HG02571 (cell line): ENCODE data around the gene NMT1.

Experiments used
- ATAC-seq: cut with Tn5 transposase; IDR thresholded peaks from one replicate; pipeline ENCODE4 v1.9.1; 2021; ENCODE audit warnings: mild to moderate bottlenecking, moderate library complexity; ENCODE audit not compliant: unreplicated experiment

Gene NMT1

DNA sequence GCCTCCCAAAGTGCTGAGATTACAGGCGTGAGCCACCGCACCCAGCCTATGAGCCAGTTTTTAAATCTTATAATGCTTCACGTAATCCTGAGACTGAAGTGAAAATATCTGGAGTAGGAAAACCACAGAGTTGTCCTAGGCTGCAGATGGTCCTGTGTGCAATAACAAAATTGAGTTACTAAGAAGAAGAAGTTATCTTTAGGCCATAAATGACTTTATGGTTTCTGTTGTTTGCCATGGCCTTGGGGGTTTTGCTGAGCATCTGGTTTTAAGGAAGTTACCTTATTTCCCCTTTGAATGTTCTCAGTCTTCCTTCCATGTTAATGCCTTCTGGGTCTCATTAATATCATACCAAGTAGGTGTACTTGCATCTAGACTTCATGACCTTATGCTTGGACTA, 16.5 kb downstream of the NMT1 start:
- ATAC-seq, result no peak

DNA sequence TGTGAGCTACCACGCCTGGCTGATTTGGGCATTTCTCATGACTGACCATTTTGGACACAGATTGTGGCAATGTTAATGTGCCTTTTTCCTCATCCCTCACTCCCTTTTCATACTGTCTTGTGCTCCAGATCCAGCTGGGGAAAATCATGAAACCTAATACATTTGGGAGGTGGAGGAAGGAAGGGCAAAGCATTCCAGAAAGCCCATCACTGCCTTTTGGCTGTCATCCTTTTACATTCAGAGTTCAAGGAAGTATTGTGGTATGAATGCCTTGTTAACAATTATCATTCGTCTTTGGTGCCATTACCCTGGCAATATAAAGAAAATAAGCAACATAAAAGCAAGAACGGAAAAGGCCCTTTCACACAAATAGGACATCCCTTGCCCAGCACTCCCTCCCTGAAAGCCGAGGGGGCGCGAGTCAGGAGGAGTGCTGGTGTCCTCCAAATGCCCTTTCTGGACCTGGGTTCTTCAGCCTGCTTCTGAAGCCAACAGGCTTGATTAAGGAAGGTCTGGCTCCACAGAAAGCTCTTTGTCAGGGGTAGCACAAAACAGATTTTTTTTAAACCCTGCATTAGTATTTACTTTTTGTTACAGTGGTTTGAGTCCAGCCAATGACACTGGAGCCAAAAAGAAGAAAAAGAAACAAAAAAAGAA, 20.1 kb downstream of the NMT1 start:
- no peak for ATAC-seq

DNA sequence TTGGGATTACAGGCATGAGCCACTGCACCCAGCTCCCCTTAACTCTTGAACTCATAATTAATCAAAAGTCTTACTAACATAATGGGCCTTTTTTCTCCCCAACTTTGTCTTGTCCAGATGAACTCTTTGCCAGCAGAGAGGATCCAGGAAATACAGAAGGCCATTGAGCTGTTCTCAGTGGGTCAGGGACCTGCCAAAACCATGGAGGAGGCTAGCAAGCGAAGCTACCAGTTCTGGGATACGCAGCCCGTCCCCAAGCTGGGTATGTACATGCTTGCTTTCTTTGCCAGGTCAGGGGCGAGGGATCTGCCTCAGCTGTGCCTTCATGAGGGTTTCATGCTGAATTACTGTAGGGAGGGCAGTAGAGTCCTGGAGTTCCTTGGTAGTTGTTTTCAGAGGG, 25.3 kb downstream of the NMT1 start:
- no peak for ATAC-seq

DNA sequence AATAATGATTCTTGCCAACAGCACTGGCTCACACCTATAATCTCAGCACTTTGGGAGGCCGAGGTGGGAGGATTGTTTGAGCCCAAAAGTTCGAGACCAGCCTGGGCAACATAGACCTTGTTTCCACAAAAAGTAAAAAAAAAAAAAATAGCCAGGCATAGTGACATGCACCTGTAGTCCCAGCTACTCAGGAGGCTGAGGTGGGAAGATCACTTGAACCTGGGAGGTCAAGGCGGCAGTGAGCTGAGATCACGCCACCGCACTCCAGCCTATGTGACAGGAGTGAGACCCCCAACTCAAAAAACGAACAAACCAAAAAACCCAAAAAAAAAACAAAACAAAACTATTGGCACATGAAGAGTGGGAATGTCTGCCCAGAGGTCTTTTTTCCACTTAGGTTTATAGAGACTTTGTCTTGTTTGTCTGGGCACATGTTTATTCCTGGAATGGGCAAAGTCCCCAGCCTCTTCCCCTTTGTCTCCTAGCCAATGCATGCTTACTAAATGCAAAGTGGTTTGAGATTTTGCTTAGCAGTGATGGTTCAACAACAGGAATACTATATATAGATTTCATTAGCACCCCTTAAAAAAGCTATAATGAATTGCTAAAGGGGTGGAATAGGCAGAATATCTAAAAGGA, 25.9 kb downstream of the NMT1 start:
- no peak for ATAC-seq

DNA sequence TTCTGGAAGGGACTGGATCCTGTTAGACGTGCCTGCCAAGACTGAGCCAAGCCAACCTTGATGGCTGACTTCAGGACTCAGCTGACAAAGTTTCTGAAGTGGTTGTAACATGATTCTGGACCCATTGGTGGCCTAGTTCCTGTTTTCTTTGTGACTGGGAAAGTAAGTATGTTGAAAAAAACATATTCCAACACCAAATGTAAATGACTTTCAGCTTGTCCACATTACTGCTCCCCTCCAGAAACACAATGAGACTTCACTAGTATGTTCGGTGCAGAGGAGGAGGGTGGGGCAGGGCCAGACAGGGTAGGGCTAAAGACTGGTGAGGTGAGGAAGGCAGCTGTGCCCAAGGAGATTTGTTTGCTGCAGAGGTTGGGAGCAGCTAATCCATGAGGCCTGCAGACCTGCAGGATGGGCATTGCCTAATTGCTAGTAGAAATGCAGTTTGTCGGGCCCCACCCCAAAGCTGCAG, 26.4 kb downstream of the NMT1 start:
- ATAC-seq, result no peak

DNA sequence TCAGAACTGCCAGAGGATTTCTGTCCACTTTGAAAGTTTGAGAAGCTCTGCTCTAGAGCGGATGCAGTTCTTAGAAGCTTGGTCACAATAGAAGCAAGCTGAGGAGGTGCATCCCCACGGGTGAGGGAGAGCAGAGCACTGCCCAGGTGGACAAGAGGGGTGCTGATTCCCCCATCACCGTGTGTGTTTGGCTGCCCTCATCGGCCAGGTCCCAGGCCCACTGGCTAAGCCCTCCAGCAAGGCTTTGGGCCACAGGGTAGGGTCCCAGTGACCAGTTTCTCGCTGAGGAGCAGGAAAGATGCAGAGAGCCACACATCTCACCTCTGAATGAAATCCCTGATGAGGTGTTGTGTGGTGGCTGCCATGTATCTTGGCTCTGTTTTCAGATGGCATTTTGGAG, 26.9 kb downstream of the NMT1 start:
- no peak for ATAC-seq

DNA sequence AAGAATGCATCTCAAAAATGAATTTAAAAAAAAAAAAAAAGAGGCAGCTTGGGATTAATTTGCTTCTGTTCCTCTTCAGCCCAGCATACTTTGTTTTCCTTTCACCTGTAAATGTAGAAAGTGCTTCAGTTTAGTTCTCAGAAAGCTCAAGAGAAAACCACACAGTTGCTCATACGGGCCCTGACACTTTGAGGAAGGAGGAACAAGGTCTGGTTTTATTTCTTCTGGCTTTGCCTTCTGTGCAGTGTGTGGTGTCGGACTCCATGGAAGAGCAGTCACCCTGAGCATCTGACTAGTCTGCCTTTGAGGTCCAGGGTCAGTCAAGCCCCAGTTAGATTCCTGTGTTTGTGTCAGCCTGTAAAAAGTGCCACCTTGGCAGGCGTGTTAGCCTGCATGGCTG, 27.6 kb downstream of the NMT1 start:
- ATAC-seq, result no peak

GRCh38 chr17:45090711-45091110, 29.6 kb downstream of the NMT1 start:
- no peak for ATAC-seq

GRCh38 chr17:45091778-45092425, 30.8 kb downstream of the NMT1 start:
- ATAC-seq, result no peak

DNA sequence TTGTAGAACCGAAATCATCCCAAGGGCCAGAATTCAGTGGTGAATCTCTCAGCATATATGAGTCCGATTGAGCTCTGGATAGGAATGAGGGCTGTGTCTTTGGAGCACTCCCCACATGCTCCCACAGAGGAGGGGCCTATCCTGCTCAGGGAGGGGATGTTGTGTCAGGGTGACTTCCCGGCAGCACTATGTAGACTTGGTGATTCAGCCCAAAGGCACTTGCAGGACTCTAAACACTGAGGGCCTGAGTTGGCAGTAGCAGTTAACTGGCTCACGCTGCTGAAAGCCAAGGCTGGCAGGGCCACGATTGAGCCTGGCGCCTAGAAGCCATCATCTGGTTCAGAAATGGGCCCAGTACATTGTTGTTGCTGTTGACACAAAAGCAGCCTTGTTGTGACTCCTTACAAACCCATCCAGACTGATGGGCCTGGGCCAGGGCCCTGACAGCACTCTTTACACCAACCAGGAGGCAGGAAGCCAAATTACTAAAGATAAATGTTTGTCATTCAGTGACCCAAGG, 31.9 kb downstream of the NMT1 start:
- ATAC-seq, result no peak

DNA sequence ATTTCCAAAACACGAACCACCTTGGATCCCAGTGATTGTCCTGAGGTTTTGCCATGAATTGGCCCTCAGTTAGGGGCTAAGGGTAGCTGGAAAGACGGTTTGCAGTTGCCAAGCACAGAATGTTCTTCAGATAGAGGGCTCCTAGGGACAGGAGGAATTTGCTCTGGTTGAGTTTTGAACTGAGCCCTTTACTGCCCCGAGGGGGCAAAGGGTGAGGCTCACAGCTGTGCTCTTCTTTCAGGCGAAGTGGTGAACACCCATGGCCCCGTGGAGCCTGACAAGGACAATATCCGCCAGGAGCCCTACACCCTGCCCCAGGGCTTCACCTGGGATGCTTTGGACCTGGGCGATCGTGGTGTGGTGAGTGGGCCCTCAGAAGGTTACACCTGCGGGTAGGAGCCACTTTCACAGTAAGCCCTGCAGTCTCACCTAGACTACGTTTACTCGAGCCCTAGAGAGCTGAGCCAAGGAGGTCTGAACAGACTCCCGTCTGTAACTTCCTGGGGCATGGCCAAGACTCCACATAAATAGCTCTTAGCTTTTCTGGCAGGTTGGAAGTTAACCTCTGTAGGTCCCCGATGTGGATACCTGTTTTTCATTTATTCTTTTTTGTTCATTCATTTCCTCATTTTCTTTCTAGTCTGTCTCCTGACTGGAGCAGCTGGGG, 32.5 kb downstream of the NMT1 start:
- ATAC-seq, result no peak

- no peak for ATAC-seq
Observed at GRCh38 chr17:45096141-45096540, 35.0 kb downstream of the NMT1 start.

DNA sequence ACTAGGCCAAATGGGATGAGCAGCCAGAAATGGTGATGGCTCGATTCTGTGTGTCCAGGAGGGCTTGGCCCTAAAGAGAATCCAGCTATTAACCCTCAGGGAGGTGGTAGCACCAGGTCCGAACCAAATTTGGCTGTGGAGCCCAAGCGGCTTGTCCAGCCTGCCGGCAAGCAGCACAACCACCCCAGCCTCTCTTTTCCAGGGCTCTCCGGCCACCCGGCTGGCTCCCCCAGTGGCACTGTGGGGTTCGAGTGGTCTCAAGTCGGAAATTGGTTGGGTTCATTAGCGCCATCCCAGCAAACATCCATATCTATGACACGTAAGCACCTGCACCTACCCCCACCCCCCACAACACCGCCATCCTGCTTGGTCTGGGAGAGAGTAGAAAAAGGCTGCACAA, 35.8 kb downstream of the NMT1 start:
- ATAC-seq, result no peak

GRCh38 chr17:45098081-45098868, 37.2 kb downstream of the NMT1 start:
- ATAC-seq, result no peak

DNA sequence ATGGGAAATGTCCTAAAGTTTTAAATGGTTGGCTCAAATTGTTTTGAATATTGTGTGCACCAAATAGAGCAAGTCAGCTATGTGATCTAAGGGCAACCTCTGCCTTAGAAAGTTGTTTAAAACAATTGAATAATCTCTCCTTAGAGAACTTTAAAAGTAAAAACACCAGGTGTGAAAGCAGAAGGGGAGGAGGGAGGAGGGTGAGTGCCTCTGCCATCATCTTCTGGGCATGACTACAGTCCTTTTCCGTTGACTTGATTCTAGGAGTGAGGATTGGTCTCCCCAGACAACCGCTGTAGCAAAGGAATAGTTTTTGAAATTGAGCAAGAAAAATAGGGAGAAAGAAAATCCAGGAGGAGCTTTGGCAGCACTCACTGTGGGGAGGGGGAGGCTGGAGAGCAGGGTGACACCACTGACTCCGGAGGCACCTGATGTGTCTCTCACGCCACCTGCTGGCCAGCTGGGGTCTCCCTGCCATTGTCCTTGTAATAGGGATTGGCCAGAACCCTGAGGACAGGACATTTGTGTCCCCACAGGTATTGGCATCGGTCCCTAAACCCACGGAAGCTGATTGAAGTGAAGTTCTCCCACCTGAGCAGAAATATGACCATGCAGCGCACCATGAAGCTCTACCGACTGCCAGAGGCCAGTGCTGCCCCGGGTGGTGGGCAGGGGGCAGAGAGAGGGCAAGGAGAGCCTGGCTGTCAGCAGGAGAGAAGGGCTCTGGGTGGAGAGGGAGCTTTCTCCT, 37.9 kb downstream of the NMT1 start:
- ATAC-seq, result no peak

GRCh38 chr17:45101546-45101882, 40.4 kb downstream of the NMT1 start:
- no peak for ATAC-seq

DNA sequence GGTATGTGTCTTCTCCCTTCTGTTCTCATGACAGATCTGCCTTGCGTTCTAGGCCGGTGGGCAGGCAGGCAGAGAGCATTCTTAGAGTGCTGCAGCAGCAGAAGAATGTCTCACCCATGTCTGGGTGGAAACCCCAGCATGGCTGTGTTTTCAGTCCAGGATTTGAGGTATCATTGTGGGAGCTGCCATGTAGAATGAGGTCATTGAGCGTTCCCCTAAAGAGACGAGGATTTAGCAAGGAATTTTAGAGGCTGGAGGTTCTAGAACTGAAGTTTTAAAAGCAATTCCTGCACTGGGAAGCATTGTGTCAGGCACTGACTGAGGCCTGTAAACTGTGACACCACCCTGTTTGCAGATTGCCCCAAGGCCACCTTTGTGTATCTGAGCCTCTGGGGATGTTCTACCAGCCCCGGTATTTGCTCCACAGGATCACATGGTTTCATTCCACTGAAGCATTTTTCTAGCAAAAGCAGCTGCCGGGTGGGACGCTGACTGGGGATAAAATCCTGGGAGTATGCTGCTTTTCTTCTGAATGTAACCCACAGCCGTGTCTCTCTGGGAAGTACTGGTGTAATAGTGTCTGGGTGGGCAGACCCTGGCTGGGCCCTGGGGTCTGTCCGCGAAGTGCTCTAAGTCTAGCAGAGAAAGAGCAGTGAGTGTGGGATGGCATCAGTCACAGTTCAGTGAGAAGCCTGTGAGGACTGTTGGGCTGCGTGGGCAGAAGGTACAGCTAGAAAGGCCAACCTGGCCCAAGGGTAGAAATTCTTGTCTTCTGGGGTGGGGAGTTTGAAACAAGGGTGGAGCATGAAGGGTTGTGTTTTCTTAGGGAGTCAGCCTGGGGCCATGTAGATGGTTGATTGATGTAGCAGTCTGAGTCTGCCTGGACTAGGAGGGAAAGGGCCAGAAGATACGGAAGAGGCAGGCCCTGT, 41.0 kb downstream of the NMT1 start:
- no peak for ATAC-seq

DNA sequence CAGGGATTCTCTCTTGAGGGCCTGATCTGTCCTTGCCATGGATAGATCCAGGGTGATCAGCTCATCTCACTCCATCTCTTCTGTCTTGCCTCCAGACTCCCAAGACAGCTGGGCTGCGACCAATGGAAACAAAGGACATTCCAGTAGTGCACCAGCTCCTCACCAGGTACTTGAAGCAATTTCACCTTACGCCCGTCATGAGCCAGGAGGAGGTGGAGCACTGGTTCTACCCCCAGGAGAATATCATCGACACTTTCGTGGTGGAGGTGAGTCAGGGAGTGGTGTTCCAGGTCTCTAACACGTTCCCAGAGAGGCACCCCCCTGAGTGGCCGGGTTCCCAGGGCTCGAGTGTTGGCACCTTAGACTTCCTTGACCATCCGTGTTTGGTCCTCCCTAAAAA, 41.7 kb downstream of the NMT1 start:
- ATAC-seq, result no peak

GRCh38 chr17:45103269-45103795, 42.2 kb downstream of the NMT1 start:
- no peak for ATAC-seq
